Midbrain (tissue), 1 donor: Measurements from ENCODE around the gene KNCN.

ENCODE experiments used
- DNase-seq: peaks from one replicate; lab custom pipeline; 2025; lab: John Stamatoyannopoulos, UW

KNCN gene

GRCh38 chr1:46551597-46552095, at the start of gene KNCN:
Gene KNCN (minus strand): TSS chr1:46551647. CDS start chr1:46551215, 432 bp downstream.
- DNase-seq: no peak

- DNase-seq: no peak
Measured at GRCh38 chr1:46599059-46599970, 47.9 kb upstream of the KNCN start.

- no peak for DNase-seq
Measured at GRCh38 chr1:46596846-46597245, 45.4 kb upstream of the KNCN start.

- DNase-seq: no peak
Measured at GRCh38 chr1:46596036-46596435, 44.6 kb upstream of the KNCN start.

GRCh38 chr1:46595127-46595526, 43.7 kb upstream of the KNCN start:
- DNase-seq: no peak

- DNase-seq: no peak
Measured at GRCh38 chr1:46594063-46594462, 42.6 kb upstream of the KNCN start.

GRCh38 chr1:46592823-46593222, 41.4 kb upstream of the KNCN start:
- no peak for DNase-seq

GRCh38 chr1:46589529-46589928, 38.1 kb upstream of the KNCN start:
- no peak for DNase-seq

GRCh38 chr1:46587069-46587468, 35.6 kb upstream of the KNCN start:
- DNase-seq: peak; percentile 21

- DNase-seq: no peak
Measured at GRCh38 chr1:46585312-46585938, 34.0 kb upstream of the KNCN start.

- no peak for DNase-seq
Measured at GRCh38 chr1:46583494-46583893, 32.0 kb upstream of the KNCN start.

- DNase-seq: no peak
Measured at GRCh38 chr1:46582972-46583371, 31.5 kb upstream of the KNCN start.

GRCh38 chr1:46581681-46582455, 30.4 kb upstream of the KNCN start:
- no peak for DNase-seq

- no peak for DNase-seq
Measured at GRCh38 chr1:46580140-46580903, 28.9 kb upstream of the KNCN start.

- no peak for DNase-seq
Measured at GRCh38 chr1:46577671-46578070, 26.2 kb upstream of the KNCN start.

GRCh38 chr1:46576596-46576995, 25.1 kb upstream of the KNCN start:
- no peak for DNase-seq

GRCh38 chr1:46575778-46576177, 24.3 kb upstream of the KNCN start:
- DNase-seq: no peak

GRCh38 chr1:46575300-46575699, 23.9 kb upstream of the KNCN start:
- no peak for DNase-seq

GRCh38 chr1:46571691-46572225, 20.3 kb upstream of the KNCN start:
- DNase-seq: no peak

- no peak for DNase-seq
Measured at GRCh38 chr1:46569884-46570725, 18.7 kb upstream of the KNCN start.
